Naive thymus-derived CD8-positive, alpha-beta T cell (primary cell): ENCODE measurements around the gene SLC16A6. TPM values are rescaled to one million over a fixed set of nuclear protein-coding genes. Genes with fewer than 3 reads are reported as not detected.
"Not testable (repeated sequence)": the region's sequence is repeated elsewhere in the genome, so short reads cannot be mapped to it uniquely, and the experiment has no call there.

ENCODE experiments used
- ATAC-seq, 2 donors: fragments of 150-1000 bp; cut with Tn5 transposase in 1 of 2; sonication (Bioruptor Pico), chemical (Tn5 transposase) in 1 of 2; 1 replicate in 1 of 2; 2 replicates in 1 of 2; pipeline ENCODE4 v1.10.0; 2021; ENCODE audit warnings: mild to moderate bottlenecking in 2 of 2, moderate library complexity in 2 of 2
- POLR2A ChIA-PET: fragments of 350-600 bp; sonication (Branson Sonifier 250); formaldehyde crosslinking; loops from one replicate; lab custom pipeline; 2021; ENCODE audit warnings: antibody characterized with exemption; lab: Charles Lee
- DNase-seq, 10 donors: peaks; one replicate each; pipeline versions ENCODE4 v3.0.0 to v3.0.0-alpha.2; 2020 to 2022
- H3K27ac Mint-ChIP-seq, 10 donors: one replicate each; pipeline ENCODE4 v1.8.0; 2020 to 2022; ENCODE audit warnings: mild to moderate bottlenecking in 10 of 10, mixed read lengths in 10 of 10, moderate library complexity in 4 of 10, inconsistent platforms in 1 of 10
- H3K27me3 Mint-ChIP-seq, 5 donors: one replicate each; pipeline ENCODE4 v1.8.0; 2021 to 2022; ENCODE audit warnings: mixed read lengths in 5 of 5
- H3K36me3 Mint-ChIP-seq, 3 donors: one replicate each; pipeline ENCODE4 v1.8.0; 2020 to 2022; ENCODE audit warnings: mixed read lengths in 3 of 3, mild to moderate bottlenecking in 2 of 3, inconsistent platforms in 1 of 3
- H3K4me1 Mint-ChIP-seq, 4 donors: one replicate each; pipeline ENCODE4 v1.8.0; 2021 to 2022; ENCODE audit warnings: mixed read lengths in 4 of 4
- H3K4me3 Mint-ChIP-seq, 10 donors: one replicate each; pipeline ENCODE4 v1.8.0; 2020 to 2022; ENCODE audit warnings: mild to moderate bottlenecking in 10 of 10, mixed read lengths in 10 of 10, moderate library complexity in 6 of 10, inconsistent platforms in 1 of 10
- H3K9me3 Mint-ChIP-seq, 9 donors: one replicate each; pipeline ENCODE4 v1.8.0; 2020 to 2022; ENCODE audit warnings: mixed read lengths in 9 of 9, mild to moderate bottlenecking in 3 of 9, inconsistent platforms in 1 of 9, moderate library complexity in 1 of 9
- polyA plus RNA-seq, 3 donors: library from polyadenylated mRNA; unstranded; fragments of 300-500 nt; fragmentation: Illumina TruSeq; gene quantifications; one replicate each; pipeline ENCODE4 v1.2.3, GENCODE V29; 2021
- total RNA-seq, 8 experiments: library from RNA in 2 of 8; stranded (reverse) in 2 of 8; gene quantifications; one replicate each; pipeline ENCODE4 v1.2.3 and lab custom pipeline; 2021 to 2026

The SLC16A6 gene
- total and polyA plus RNA-seq, 5 experiments from 2014 or later, result 0.61 to 6.9 (median 2.6) TPM

- H3K9me3 Mint-ChIP-seq, result no peaks in the 10 kb centered on the region
- no peak for ATAC-seq
- no peak overlapping the region for H3K27ac Mint-ChIP-seq
- POLR2A ChIA-PET, result no interaction called here
- no peaks in the 10 kb centered on the region for H3K36me3 Mint-ChIP-seq
- DNase-seq, result no peak
- H3K27me3 Mint-ChIP-seq, result no peaks in the 10 kb centered on the region
- peaks cover 9 to 52% (median 28%) of the 10 kb centered on the region in 4 donors for H3K4me1 Mint-ChIP-seq
- no peak overlapping the region for H3K4me3 Mint-ChIP-seq
Measured at GRCh38 chr17:68321556-68321954, 30.6 kb upstream of the SLC16A6 start.

GRCh38 chr17:68320943-68321555 lies 30.1 kb upstream of the SLC16A6 start:
- ATAC-seq (no peak), DNase-seq (no peak)
- H3K4me3 Mint-ChIP-seq, result peak overlapping the region in 1 of 10 donors; percentile 30
- peaks cover 14 to 56% (median 32%) of the 10 kb centered on the region in 4 donors for H3K4me1 Mint-ChIP-seq
- H3K36me3 Mint-ChIP-seq, result no peaks in the 10 kb centered on the region
- H3K27me3 Mint-ChIP-seq, result no peaks in the 10 kb centered on the region
- POLR2A ChIA-PET, result no interaction called here
- H3K9me3 Mint-ChIP-seq, result no peaks in the 10 kb centered on the region
- H3K27ac Mint-ChIP-seq, result peak overlapping the region in 2 of 10 donors; percentile 4 to 80

DNA sequence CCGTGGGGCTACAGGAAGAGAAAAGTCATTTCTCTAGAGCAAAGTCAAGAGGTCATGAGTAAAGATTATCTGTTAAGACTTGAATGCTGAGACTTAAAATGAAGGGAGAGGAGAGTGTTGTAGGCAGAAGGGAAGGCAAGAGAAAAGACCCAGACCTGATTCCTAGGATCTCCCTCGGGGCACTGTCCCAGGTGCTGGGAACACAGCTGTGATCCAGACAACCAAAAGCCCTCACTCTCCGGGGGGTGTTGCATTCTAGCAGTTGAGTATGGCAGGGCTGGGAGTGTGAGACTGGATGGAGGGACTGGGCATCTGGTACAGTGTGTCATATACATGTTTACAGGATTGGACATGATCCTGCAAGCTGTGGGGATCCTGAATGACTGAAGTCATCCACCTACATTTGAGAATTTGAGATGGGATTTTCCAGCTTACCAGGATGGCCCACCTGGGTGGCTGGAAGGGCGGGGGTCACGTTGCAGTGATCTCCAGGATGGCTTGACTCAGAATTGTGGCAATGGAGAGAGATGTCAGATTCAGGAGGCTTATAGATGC lies 29.5 kb upstream of the SLC16A6 start:
- POLR2A ChIA-PET, result no interaction called here
- peak overlapping the region in 3 of 10 donors; percentile 24 to 80 (median 63) for H3K27ac Mint-ChIP-seq
- H3K9me3 Mint-ChIP-seq, result no peaks in the 10 kb centered on the region
- H3K27me3 Mint-ChIP-seq, result no peaks in the 10 kb centered on the region
- DNase-seq, result no peak
- H3K4me1 Mint-ChIP-seq, result peaks cover 19 to 62% (median 37%) of the 10 kb centered on the region in 4 donors
- H3K36me3 Mint-ChIP-seq, result no peaks in the 10 kb centered on the region
- no peak overlapping the region for H3K4me3 Mint-ChIP-seq
- no peak for ATAC-seq

DNA sequence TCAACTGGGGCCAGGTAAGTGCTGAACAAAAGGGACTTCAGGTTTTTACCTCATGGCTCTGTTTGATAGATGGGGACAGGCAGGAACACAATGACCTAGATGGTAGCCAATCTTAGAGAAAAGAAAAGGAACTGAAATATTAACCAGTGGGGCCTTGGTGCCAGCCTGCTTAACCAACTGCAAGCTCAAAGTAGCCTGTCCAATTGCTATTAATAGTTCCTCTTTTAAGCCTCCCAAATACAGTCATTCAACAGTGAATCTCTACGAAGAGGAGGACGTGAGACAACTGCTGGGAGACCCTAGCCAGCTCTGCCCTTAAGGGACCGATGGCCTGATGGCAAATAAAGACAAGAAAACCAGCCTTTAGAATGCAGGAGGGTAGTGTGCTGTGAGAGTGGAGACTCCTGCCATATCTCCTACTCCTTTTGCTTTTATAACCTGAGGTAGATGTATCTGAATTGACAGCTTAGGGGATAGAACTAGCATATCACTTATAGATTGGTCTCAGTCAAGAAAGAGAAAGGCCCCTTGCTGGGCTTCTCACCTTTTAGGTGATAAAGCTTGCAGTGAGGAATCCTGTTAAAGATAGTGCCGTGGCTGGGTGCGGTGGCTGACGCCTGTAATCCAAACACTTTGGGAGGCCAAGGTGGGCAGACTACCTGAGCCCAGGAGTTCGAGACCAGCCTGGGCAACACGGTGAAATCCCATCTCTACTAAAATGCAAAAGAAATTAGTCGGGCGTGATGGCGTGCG lies 28.7 kb upstream of the SLC16A6 start:
- no peak overlapping the region for H3K4me3 Mint-ChIP-seq
- POLR2A ChIA-PET, result no interaction called here
- DNase-seq, result no peak
- no peaks in the 10 kb centered on the region for H3K27me3 Mint-ChIP-seq
- H3K36me3 Mint-ChIP-seq, result no peaks in the 10 kb centered on the region
- peak overlapping the region in 3 of 10 donors; percentile 2 to 80 (median 9) for H3K27ac Mint-ChIP-seq
- H3K4me1 Mint-ChIP-seq, result peaks cover 26 to 70% (median 41%) of the 10 kb centered on the region in 4 donors
- peaks cover 0 to 2% (median 0%) of the 10 kb centered on the region in 9 donors for H3K9me3 Mint-ChIP-seq
- ATAC-seq, result no peak

DNA sequence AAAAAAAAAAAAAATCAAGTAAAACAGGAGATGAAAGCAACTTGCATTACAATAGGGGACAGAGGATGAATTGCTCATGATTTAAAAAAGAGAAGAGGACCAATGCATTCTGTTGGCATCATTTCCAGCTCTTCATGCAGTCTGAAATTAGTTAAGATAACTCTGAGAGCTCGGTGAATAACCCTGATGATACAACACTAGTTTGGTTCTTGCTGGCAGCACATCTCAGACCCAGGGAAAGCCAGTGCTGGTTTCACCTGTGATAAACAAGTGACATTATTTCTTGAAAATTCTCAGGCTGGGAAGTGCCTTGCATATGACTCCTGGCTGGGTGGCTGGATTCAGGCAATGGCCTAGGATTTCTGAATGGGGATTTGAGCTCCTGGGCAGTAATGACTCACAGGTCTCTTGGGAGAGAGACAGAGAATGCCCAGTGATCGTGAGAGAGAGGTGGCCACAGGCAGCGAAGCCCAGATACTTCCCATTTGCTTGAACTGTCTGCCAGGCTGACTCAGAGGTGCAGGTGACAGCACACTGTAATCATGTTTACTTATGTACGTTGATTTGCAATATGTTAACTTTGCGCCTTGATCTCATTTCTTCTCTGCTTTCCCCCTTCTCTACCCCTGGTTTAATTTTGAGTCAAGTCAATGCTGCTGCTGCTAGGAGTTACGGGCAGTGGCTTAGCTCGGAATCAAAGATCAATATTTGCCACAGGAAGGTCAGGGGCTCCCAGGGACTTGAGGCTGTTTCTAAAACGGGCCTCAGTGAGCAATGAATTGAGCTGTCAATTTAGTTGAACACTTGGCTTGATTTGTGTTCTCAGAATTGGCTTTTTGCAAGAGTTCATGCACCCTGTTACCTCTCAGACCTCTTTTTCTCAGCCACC lies 27.4 kb upstream of the SLC16A6 start:
- Mint-ChIP-seq H3K27me3 (no peaks in the 10 kb centered on the region), H3K9me3 (peaks cover 0 to 2% (median 0%) of the 10 kb centered on the region in 9 donors), H3K36me3 (no peaks in the 10 kb centered on the region), H3K4me3 (no peak overlapping the region), H3K27ac (peak overlapping the region in 2 of 10 donors; percentile 17 to 29), H3K4me1 (peaks cover 27 to 71% (median 41%) of the 10 kb centered on the region in 4 donors)
- no peak for ATAC-seq
- no peak for DNase-seq
- POLR2A ChIA-PET, result interaction anchor here (0.7 to 2.2 kb wide), 3 partner anchors 10 to 137 kb away, joined by 3 to 11 read pairs (median 4); partner anchors contain the start of genes ARSG and SLC16A6

GRCh38 chr17:68317458-68317857 lies 26.5 kb upstream of the SLC16A6 start:
- no peak overlapping the region for H3K4me3 Mint-ChIP-seq
- no peaks in the 10 kb centered on the region for H3K36me3 Mint-ChIP-seq
- peaks cover 27 to 75% (median 45%) of the 10 kb centered on the region in 4 donors for H3K4me1 Mint-ChIP-seq
- POLR2A ChIA-PET, result interaction anchor here (1.5 to 2.2 kb wide), 2 partner anchors 9 to 26 kb away, joined by 4 to 11 read pairs; partner anchors contain the start of genes ARSG and SLC16A6
- ATAC-seq (no peak), DNase-seq (no peak)
- H3K27ac Mint-ChIP-seq, result peak overlapping the region in 3 of 10 donors; percentile 17 to 65 (median 31)
- H3K27me3 Mint-ChIP-seq, result no peaks in the 10 kb centered on the region
- H3K9me3 Mint-ChIP-seq, result peaks cover 0 to 2% (median 0%) of the 10 kb centered on the region in 9 donors

- Mint-ChIP-seq H3K4me1 (peaks cover 32 to 89% (median 53%) of the 10 kb centered on the region in 4 donors), H3K27ac (peak overlapping the region in 3 of 10 donors; percentile 3 to 62 (median 11)), H3K27me3 (no peaks in the 10 kb centered on the region), H3K36me3 (no peaks in the 10 kb centered on the region), H3K9me3 (peaks cover 0 to 2% (median 0%) of the 10 kb centered on the region in 9 donors), H3K4me3 (peak overlapping the region in 7 of 10 donors; percentile 1 to 66 (median 17))
- DNase-seq (no peak), ATAC-seq (no peak)
- POLR2A ChIA-PET, result interaction anchor here (0.6 to 2.5 kb wide), 4 partner anchors 20 to 127 kb away, joined by 4 to 15 read pairs (median 10); partner anchors contain the start of genes ARSG and SLC16A6
Measured at GRCh38 chr17:68315930-68316329, 25.0 kb upstream of the SLC16A6 start.

- POLR2A ChIA-PET, result interaction anchor here (0.6 to 2.5 kb wide), 5 partner anchors 9 to 24 kb away, joined by 3 to 15 read pairs (median 7); partner anchors contain the start of genes ARSG and SLC16A6
- peak overlapping the region; percentile 21 to 83 (median 74) for H3K4me3 Mint-ChIP-seq
- peak in 4 of 10 donors; percentile 9 to 48 (median 37) for DNase-seq
- ATAC-seq, result peak; percentile 78 to 88
- peak overlapping the region in 6 of 10 donors; percentile 14 to 84 (median 71) for H3K27ac Mint-ChIP-seq
- peaks cover 0 to 2% (median 0%) of the 10 kb centered on the region in 9 donors for H3K9me3 Mint-ChIP-seq
- H3K27me3 Mint-ChIP-seq, result no peaks in the 10 kb centered on the region
- H3K36me3 Mint-ChIP-seq, result no peaks in the 10 kb centered on the region
- H3K4me1 Mint-ChIP-seq, result peaks cover 32 to 92% (median 60%) of the 10 kb centered on the region in 4 donors
Measured at GRCh38 chr17:68314916-68315535, 24.1 kb upstream of the SLC16A6 start.

DNA sequence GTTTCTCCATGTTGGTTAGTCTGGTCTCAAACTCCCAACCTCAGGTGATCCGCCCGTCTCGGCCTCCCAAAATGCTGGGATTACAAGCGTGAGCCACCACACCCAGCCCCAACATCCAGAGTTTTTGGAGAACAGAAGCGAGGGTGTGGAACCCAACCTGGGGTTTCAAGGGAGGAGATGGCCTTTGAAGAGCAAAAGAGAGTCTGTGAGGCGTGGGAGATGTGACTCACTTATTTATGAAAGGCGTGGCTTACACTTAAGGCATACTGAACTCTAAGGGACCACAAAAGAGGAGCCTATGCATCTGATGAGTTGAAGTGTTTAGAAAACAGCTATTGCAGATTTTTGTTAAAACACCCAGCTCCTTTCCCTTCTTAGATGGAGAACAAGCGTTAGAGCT lies 19.2 kb upstream of the SLC16A6 start:
- DNase-seq (peak in 3 of 10 donors; percentile 10 to 24 (median 23)), ATAC-seq (peak; percentile 71 to 91)
- POLR2A ChIA-PET, result interaction anchor here (0.6 to 2.0 kb wide), 3 partner anchors 13 to 20 kb away, joined by 3 to 5 read pairs (median 4); partner anchors contain the start of gene ARSG
- Mint-ChIP-seq H3K27ac (peak overlapping the region in 4 of 10 donors; percentile 25 to 60 (median 46)), H3K4me1 (peaks cover 24 to 67% (median 52%) of the 10 kb centered on the region in 4 donors), H3K27me3 (no peaks in the 10 kb centered on the region), H3K4me3 (peak overlapping the region in 2 of 10 donors; percentile 14 to 22), H3K9me3 (peaks cover 0 to 2% (median 0%) of the 10 kb centered on the region in 9 donors), H3K36me3 (peaks cover 0 to 9% (median 3%) of the 10 kb centered on the region in 3 donors)

- not testable (repeated sequence) for H3K36me3 Mint-ChIP-seq, H3K27ac Mint-ChIP-seq, H3K27me3 Mint-ChIP-seq, H3K4me3 Mint-ChIP-seq, DNase-seq, H3K9me3 Mint-ChIP-seq, ATAC-seq
- POLR2A ChIA-PET, result interaction anchor here (2.0 kb wide), 1 partner anchor 18 kb away, joined by 5 read pairs; the partner anchor contains the start of gene ARSG
- H3K4me1 Mint-ChIP-seq, result peaks cover 19 to 61% (median 44%) of the 10 kb centered on the region in 4 donors
Measured at GRCh38 chr17:68309066-68309670, 18.2 kb upstream of the SLC16A6 start.
